NCI-H2196 (cell line): ENCODE data around the gene CTNNA2.
"Not testable (repeated sequence)": the region's sequence is repeated elsewhere in the genome, so short reads cannot be mapped to it uniquely, and the experiment has no call there.

Source experiments
- DNase-seq: peaks from one replicate; lab custom pipeline; 2025; ENCODE audit not compliant: unreplicated experiment; lab: John Stamatoyannopoulos, UW

The CTNNA2 gene

GRCh38 chr2:80185091-80185490 lies 672.2 kb downstream of the CTNNA2 start:
- DNase-seq = no peak

GRCh38 chr2:80186262-80186661 lies 673.4 kb downstream of the CTNNA2 start:
- no peak for DNase-seq

- no peak for DNase-seq
Observed at GRCh38 chr2:80187156-80187555, 674.3 kb downstream of the CTNNA2 start.

DNA sequence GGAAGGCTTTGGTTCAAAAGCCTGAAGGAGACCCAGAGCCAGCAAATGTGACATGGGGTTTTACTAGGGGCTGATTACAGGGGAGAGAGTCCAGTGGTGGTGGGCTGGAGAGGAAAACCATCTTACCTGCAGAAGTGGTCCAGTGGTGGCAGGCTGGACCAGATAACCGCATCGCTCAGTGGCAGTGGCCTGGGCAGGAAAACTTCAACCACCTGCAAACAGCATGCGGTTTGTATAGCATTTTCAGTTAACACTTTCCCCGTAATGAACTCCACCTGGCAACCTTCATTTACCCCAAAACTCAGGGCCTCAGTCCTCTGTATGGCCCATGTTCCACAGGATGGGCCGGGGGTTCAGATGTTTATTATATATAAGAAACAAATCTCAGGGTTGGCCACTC lies 677.3 kb downstream of the CTNNA2 start:
- no peak for DNase-seq

DNA sequence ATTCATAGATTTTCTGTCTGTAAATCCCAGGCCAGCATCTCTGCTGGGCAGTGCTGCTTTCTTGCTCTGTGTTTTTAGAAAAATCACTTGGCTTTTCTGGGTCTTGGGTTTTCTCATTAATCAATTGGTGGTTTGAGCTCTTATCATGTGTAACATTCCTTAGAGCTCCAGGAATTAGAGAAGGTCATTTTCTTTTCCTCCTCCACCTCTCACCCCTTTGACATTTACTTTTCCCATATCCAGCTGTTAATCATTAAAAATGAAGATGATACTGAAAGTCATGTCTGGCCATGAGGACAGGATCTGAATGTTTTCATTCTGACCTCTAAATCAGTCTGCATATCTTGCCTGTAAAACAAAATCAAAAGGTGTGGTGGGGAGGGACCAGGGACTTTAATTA lies 680.7 kb downstream of the CTNNA2 start:
- DNase-seq = no peak

DNA sequence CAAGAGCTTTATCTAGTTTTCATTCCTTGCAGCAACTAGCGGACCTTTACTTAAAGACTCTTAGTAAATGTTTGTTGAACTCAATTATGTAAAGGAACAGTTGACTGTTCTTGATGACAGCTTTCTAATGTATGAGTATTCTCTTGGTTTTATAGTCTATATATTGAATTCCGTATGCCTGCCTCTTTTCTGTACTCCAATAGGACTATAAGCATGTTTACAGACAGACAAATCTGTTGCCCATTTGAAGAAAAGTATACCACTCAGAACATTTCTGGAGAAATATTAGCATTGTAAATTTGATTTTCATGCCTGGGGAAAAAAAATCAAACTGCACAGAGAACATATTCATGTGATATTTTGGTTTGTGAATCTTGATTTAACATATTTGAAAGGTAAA lies 682.2 kb downstream of the CTNNA2 start:
- DNase-seq = no peak

DNA sequence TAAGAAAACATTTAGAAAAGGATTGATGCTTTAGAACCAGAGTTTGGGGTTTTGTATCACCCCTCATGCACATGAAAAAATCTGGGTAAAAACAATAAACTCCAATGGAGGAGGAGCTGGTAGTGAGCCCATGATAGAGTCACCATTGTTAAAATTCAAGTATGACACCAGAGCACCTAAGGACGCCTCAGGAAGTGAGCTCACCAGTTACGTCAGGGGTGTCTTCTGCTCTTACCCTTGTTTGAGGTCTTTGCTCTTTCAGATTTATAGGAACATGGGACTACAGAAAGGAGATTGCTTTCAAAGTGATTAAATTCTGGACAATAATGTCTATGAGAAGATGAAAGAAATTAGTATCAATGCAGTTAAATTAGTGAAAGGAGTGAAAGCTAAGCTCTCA lies 685.2 kb downstream of the CTNNA2 start:
- DNase-seq = no peak

DNA sequence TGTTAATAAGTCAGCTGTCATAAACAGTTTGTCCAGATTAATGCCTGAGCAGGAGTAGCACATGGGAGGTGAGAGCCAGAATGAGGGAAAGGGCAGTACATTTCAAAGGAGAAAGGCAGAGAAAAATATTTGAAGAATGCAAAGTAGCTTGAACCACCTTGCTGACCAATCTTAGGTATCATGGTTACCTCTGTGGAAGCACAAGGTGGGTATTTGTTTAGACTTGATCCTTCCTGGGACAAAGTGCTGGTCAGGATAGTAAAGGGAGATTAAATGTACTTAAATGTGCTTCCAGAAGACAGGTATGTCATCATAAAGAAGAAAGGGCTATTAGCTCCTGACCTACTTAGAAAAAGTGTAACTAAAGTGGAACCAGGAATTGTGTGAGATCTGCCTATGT lies 686.7 kb downstream of the CTNNA2 start:
- no peak for DNase-seq

DNA sequence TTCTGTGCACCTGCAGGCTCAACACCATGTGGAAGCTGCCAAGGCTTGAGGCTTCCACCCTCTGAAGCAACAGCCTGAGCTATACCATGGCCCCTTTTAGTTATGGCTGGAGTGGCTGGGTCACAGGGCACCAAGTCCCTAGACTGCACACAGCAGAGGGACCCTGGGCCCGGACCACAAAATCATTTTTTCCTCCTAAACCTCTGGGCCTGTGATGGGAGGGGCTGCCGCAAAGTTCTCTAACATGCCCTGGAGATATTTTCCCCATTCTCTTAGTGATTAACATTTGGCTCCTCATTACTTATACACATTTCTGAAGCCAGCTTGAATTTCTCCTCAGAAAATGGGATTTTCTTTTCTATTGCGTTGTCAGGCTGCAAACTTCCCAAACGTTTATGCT lies 691.1 kb downstream of the CTNNA2 start:
- DNase-seq = not testable (repeated sequence)

DNA sequence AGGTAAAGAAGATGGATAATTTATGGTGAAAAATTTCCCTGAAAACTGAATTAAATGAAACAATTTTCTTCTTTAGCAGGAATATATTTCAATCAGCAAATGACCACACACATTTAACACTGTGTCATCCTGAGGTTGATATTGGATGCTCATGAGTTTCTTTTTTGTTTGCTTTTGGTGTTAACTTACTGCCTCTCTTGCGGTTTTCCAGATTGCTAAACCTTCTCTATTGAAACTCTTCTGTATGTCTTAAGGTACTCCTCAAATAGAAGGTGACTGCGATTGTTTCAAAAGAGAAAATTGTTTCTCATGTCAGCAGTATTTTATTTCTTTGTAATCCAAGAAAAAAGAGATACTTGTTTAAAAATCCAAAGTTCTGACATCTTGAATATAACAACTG lies 692.6 kb downstream of the CTNNA2 start:
- DNase-seq = no peak

DNA sequence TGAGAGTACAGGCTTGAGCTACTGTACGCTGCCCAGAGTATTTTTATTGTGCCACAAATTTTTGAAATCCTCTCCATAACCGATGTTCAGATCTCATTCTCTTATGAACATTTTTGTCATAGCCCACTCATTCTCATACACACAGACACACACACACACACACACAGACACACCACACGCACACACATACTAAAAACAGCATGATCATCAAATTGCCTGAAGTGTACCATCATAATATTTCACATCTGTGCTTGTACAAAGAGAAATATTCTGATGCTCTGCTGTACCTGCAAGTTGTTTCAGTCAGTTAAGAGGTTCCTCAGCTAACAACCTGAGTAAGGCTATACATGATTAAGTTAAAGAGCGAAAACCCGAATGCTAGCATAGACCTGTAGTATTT lies 696.6 kb downstream of the CTNNA2 start:
- no peak for DNase-seq

- DNase-seq = no peak
Observed at GRCh38 chr2:80217446-80217845, 704.6 kb downstream of the CTNNA2 start.

DNA sequence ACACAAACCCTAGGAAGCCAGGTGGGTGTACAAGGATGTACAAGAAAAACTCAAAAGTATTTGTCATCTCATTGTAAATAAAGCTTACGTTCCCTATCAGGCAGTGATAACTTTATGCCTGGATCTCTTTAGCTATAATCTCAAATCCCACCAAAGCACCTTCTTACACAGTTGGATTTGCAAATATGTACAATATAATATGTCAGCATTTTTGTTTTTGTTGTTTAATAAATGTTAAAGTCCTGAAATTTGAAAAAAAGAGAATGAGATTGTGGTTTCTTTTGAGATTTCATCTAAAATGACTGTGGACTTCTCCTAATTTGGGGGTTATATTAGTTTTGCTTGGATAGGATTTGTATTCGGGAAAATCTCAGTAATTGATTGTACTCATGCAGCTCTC lies 709.8 kb downstream of the CTNNA2 start:
- DNase-seq = no peak

- DNase-seq = no peak
Observed at GRCh38 chr2:80231421-80231820, 718.6 kb downstream of the CTNNA2 start.

GRCh38 chr2:80233333-80233732 lies 720.5 kb downstream of the CTNNA2 start:
- DNase-seq = no peak

DNA sequence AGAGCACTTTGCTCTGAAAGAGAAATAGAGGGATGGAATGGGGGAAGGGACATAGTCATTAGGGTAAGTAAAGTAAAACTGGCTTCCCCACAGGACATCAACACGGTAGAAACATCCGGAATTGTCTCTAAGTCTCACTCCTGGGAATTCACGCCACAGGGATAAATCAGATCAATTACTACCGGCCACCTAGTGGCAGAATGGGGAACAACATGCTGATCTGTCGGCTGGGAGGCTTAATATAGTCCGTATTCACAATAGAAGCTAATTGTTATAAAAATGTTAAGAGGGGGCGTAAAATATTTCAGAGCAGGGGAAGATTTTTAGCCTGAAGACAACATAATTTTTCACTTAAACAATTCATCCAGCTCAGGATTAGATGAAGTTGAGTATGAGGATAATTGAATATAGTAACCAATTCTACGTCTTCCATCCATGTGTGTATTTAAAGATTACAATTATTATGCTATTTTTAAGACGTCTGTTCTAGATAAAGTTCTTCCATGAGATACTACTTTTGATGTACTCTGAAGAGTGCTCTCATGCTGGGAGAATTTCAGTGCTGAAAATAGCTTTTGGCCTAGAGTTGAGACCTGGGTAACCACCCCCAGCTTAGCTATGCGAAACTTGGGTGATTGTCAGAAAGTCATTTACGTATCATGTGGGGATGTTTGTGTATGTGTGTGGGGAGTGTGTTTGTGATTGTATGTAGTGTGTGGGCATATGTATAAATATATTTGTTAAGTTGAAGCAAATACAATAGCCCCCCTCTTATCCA lies 726.0 kb downstream of the CTNNA2 start:
- no peak for DNase-seq

DNA sequence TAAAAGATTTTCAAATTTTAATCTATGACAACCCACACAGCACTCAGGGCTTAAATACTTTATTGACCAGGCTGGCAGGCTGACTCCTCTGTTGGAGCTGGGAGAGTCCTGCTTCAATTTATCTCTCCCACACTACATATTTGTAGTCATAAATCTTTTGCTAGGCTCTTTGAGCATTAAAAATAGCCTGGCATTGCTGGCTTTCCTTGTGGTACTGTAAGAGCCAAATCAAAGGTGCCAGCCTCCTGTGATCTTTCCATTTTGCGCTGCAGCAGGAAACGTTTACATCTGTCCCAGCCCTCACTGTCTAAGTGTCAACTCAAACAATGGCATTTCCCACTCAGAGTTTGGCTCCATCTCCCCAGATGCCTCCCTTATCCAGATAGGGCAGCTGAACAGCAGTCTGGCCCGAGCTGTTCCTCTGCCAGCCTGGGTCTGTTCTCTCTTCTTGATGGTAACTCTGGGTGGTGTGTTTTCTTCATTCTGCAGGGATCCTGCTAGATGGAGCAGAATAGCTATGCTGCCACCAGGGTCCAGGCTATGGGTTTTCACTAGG lies 729.6 kb downstream of the CTNNA2 start:
- no peak for DNase-seq

DNA sequence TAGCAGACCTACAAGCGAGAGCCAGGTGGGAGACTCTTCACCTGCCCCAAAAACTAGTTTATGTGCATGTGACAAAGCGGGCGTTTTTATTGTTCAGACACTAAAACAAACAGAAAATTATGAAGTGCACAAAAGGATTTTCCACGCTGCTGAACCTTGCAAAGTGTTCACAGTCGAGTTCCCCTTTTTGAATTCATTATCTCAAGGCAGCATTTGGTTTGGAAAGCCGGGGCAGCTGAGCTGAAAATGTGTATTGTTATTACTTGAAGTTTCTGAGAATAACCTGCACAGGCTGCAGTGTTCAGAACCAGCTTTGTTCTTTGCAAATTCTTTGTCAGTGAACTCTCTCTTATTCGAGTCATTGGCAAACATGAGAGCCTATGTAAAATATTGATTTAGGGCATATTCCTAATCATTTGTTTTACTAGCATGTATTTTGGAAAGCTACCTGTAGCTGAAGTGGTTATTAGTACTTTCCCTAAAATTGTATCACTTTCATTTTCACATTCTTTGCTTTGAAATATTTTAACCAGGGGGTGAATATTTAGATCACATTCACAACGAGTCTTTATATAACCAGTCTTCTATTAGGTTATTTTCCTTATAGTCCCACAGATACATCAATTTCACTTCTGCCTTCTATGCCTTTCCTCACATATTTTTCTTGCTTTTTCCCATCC lies 732.2 kb downstream of the CTNNA2 start:
- DNase-seq = no peak

DNA sequence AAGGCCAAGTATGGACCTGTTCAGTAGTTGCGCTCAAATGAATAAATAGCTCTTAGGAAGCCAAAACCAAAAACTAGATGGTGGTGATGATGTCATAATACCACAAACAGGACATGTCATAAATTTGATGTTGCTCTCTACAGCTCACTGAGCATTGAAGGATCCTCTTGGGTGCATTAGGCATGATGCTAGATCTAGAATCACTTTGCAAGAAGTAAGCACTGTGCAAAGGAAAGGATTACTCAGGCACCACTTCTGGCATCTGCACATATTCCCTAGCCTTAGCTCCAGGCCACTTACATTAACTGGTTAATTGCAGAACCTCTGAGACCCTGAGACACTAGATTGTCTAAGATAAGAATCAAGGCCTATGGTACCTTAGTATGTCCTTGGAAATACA lies 733.7 kb downstream of the CTNNA2 start:
- DNase-seq = no peak

- DNase-seq = no peak
Observed at GRCh38 chr2:80247339-80247738, 734.5 kb downstream of the CTNNA2 start.

- no peak for DNase-seq
Observed at GRCh38 chr2:80248146-80248545, 735.3 kb downstream of the CTNNA2 start.

GRCh38 chr2:80252294-80252986 lies 739.6 kb downstream of the CTNNA2 start:
- DNase-seq = no peak
